Measurements from ENCODE around the gene WDR45B.

Gene WDR45B

GRCh38 chr17:82645516-82645915, 2.7 kb downstream of the WDR45B start:
- Histone ChIP-seq H3K36me3 (ENCODE audit: control insufficient read depth, insufficient read depth, low read length) (peaks cover 18% of the 10 kb centered on the region), H3K27ac (ENCODE audit: insufficient read depth, low read depth, low read length, poor library complexity, severe bottlenecking) (no peak overlapping the region), H3K4me1 (ENCODE audit: control insufficient read depth, insufficient read depth, low read length) (peaks cover 3% of the 10 kb centered on the region), H3K9me3 (ENCODE audit: control insufficient read depth, low read length) (no peaks in the 10 kb centered on the region), H3K4me3 (ENCODE audit: insufficient read depth, low read depth, low read length) (no peak overlapping the region), H3K27me3 (ENCODE audit: control insufficient read depth, insufficient read depth, low read length, poor library complexity, severe bottlenecking) (no peaks in the 10 kb centered on the region)
- WGBS, 2 experiments: 93 to 95% methylated on average over 4 of the region's 4 CpGs

- Histone ChIP-seq H3K36me3 (ENCODE audit: control insufficient read depth, insufficient read depth, low read length) (peaks cover 22% of the 10 kb centered on the region), H3K27me3 (ENCODE audit: control insufficient read depth, insufficient read depth, low read length, poor library complexity, severe bottlenecking) (no peaks in the 10 kb centered on the region), H3K4me1 (ENCODE audit: control insufficient read depth, insufficient read depth, low read length) (peaks cover 3% of the 10 kb centered on the region), H3K27ac (ENCODE audit: insufficient read depth, low read depth, low read length, poor library complexity, severe bottlenecking) (no peak overlapping the region), H3K4me3 (ENCODE audit: insufficient read depth, low read depth, low read length) (no peak overlapping the region), H3K9me3 (ENCODE audit: control insufficient read depth, low read length) (no peaks in the 10 kb centered on the region)
- WGBS, 2 experiments: 95% methylated on average over 5 of the region's 5 CpGs
These were observed 4.1 kb downstream of the WDR45B start for GRCh38 chr17:82644148-82644547.

GRCh38 chr17:82642022-82642421, 6.2 kb downstream of the WDR45B start:
- peaks cover 22% of the 10 kb centered on the region for H3K36me3 ChIP-seq (ENCODE audit: control insufficient read depth, insufficient read depth, low read length)

GRCh38 chr17:82640036-82640435, 8.2 kb downstream of the WDR45B start:
- Histone ChIP-seq H3K4me1 (ENCODE audit: control insufficient read depth, insufficient read depth, low read length) (no peaks in the 10 kb centered on the region), H3K4me3 (ENCODE audit: insufficient read depth, low read depth, low read length) (no peak overlapping the region), H3K27ac (ENCODE audit: insufficient read depth, low read depth, low read length, poor library complexity, severe bottlenecking) (no peak overlapping the region), H3K9me3 (ENCODE audit: control insufficient read depth, low read length) (no peaks in the 10 kb centered on the region), H3K27me3 (ENCODE audit: control insufficient read depth, insufficient read depth, low read length, poor library complexity, severe bottlenecking) (no peaks in the 10 kb centered on the region), H3K36me3 (ENCODE audit: control insufficient read depth, insufficient read depth, low read length) (peaks cover 22% of the 10 kb centered on the region)
- WGBS, 2 experiments: 95 to 97% methylated on average over 5 of the region's 5 CpGs

More at GRCh38 chr17:82642022-82642421, 6.2 kb downstream of the WDR45B start:
- H3K27ac ChIP-seq (ENCODE audit: insufficient read depth, low read depth, low read length, poor library complexity, severe bottlenecking): no peak overlapping the region
- no peak overlapping the region for H3K4me3 ChIP-seq (ENCODE audit: insufficient read depth, low read depth, low read length)
- WGBS, 2 experiments: 92 to 94% methylated on average over 14 of the region's 14 CpGs
- H3K27me3 ChIP-seq (ENCODE audit: control insufficient read depth, insufficient read depth, low read length, poor library complexity, severe bottlenecking): no peaks in the 10 kb centered on the region
- H3K9me3 ChIP-seq (ENCODE audit: control insufficient read depth, low read length): no peaks in the 10 kb centered on the region
- peaks cover 3% of the 10 kb centered on the region for H3K4me1 ChIP-seq (ENCODE audit: control insufficient read depth, insufficient read depth, low read length)

- Histone ChIP-seq H3K27me3 (ENCODE audit: control insufficient read depth, insufficient read depth, low read length, poor library complexity, severe bottlenecking) (no peaks in the 10 kb centered on the region), H3K4me3 (ENCODE audit: insufficient read depth, low read depth, low read length) (no peak overlapping the region), H3K27ac (ENCODE audit: insufficient read depth, low read depth, low read length, poor library complexity, severe bottlenecking) (no peak overlapping the region), H3K36me3 (ENCODE audit: control insufficient read depth, insufficient read depth, low read length) (peaks cover 22% of the 10 kb centered on the region), H3K9me3 (ENCODE audit: control insufficient read depth, low read length) (no peaks in the 10 kb centered on the region), H3K4me1 (ENCODE audit: control insufficient read depth, insufficient read depth, low read length) (no peaks in the 10 kb centered on the region)
- WGBS, 2 experiments: 92 to 95% methylated on average over 14 of the region's 14 CpGs
These were observed 8.6 kb downstream of the WDR45B start for GRCh38 chr17:82639628-82640027.

- H3K36me3 ChIP-seq (ENCODE audit: control insufficient read depth, insufficient read depth, low read length): peaks cover 19% of the 10 kb centered on the region
- H3K4me3 ChIP-seq (ENCODE audit: insufficient read depth, low read depth, low read length): no peak overlapping the region
- 85 to 92% methylated on average over 2 to 4 of the region's 5 CpGs for WGBS, 2 experiments
- H3K9me3 ChIP-seq (ENCODE audit: control insufficient read depth, low read length): no peaks in the 10 kb centered on the region
- no peaks in the 10 kb centered on the region for H3K27me3 ChIP-seq (ENCODE audit: control insufficient read depth, insufficient read depth, low read length, poor library complexity, severe bottlenecking)
- no peaks in the 10 kb centered on the region for H3K4me1 ChIP-seq (ENCODE audit: control insufficient read depth, insufficient read depth, low read length)
- no peak overlapping the region for H3K27ac ChIP-seq (ENCODE audit: insufficient read depth, low read depth, low read length, poor library complexity, severe bottlenecking)
These were observed 10.0 kb downstream of the WDR45B start for GRCh38 chr17:82638183-82638773.

- H3K4me1 ChIP-seq (ENCODE audit: control insufficient read depth, insufficient read depth, low read length): no peaks in the 10 kb centered on the region
- H3K27ac ChIP-seq (ENCODE audit: insufficient read depth, low read depth, low read length, poor library complexity, severe bottlenecking): no peak overlapping the region
- H3K36me3 ChIP-seq (ENCODE audit: control insufficient read depth, insufficient read depth, low read length): peaks cover 15% of the 10 kb centered on the region
- H3K27me3 ChIP-seq (ENCODE audit: control insufficient read depth, insufficient read depth, low read length, poor library complexity, severe bottlenecking): no peaks in the 10 kb centered on the region
- no peak overlapping the region for H3K4me3 ChIP-seq (ENCODE audit: insufficient read depth, low read depth, low read length)
- H3K9me3 ChIP-seq (ENCODE audit: control insufficient read depth, low read length): no peaks in the 10 kb centered on the region
- WGBS, 2 experiments: 95 to 96% methylated on average over 16 of the region's 16 CpGs
These were observed 11.3 kb downstream of the WDR45B start for GRCh38 chr17:82636626-82637598.

- peaks cover 10% of the 10 kb centered on the region for H3K36me3 ChIP-seq (ENCODE audit: control insufficient read depth, insufficient read depth, low read length)
These were observed 14.9 kb downstream of the WDR45B start for GRCh38 chr17:82633343-82633742.

GRCh38 chr17:82632451-82632850, 15.8 kb downstream of the WDR45B start:
- Histone ChIP-seq H3K4me3 (ENCODE audit: insufficient read depth, low read depth, low read length) (no peak overlapping the region), H3K4me1 (ENCODE audit: control insufficient read depth, insufficient read depth, low read length) (no peaks in the 10 kb centered on the region), H3K27ac (ENCODE audit: insufficient read depth, low read depth, low read length, poor library complexity, severe bottlenecking) (no peak overlapping the region), H3K36me3 (ENCODE audit: control insufficient read depth, insufficient read depth, low read length) (peaks cover 12% of the 10 kb centered on the region), H3K27me3 (ENCODE audit: control insufficient read depth, insufficient read depth, low read length, poor library complexity, severe bottlenecking) (no peaks in the 10 kb centered on the region), H3K9me3 (ENCODE audit: control insufficient read depth, low read length) (no peaks in the 10 kb centered on the region)
- 93% methylated on average over 8 of the region's 8 CpGs for WGBS, 2 experiments

More at GRCh38 chr17:82633343-82633742, 14.9 kb downstream of the WDR45B start:
- Histone ChIP-seq H3K4me1 (ENCODE audit: control insufficient read depth, insufficient read depth, low read length) (no peaks in the 10 kb centered on the region), H3K4me3 (ENCODE audit: insufficient read depth, low read depth, low read length) (no peak overlapping the region), H3K27me3 (ENCODE audit: control insufficient read depth, insufficient read depth, low read length, poor library complexity, severe bottlenecking) (no peaks in the 10 kb centered on the region), H3K27ac (ENCODE audit: insufficient read depth, low read depth, low read length, poor library complexity, severe bottlenecking) (no peak overlapping the region), H3K9me3 (ENCODE audit: control insufficient read depth, low read length) (no peaks in the 10 kb centered on the region)

- no peak overlapping the region for H3K4me3 ChIP-seq (ENCODE audit: insufficient read depth, low read depth, low read length)
- no peaks in the 10 kb centered on the region for H3K9me3 ChIP-seq (ENCODE audit: control insufficient read depth, low read length)
- peaks cover 16% of the 10 kb centered on the region for H3K36me3 ChIP-seq (ENCODE audit: control insufficient read depth, insufficient read depth, low read length)
- no peak overlapping the region for H3K27ac ChIP-seq (ENCODE audit: insufficient read depth, low read depth, low read length, poor library complexity, severe bottlenecking)
- H3K4me1 ChIP-seq (ENCODE audit: control insufficient read depth, insufficient read depth, low read length): no peaks in the 10 kb centered on the region
- H3K27me3 ChIP-seq (ENCODE audit: control insufficient read depth, insufficient read depth, low read length, poor library complexity, severe bottlenecking): no peaks in the 10 kb centered on the region
- 95 to 96% methylated on average over 6 of the region's 6 CpGs for WGBS, 2 experiments
These were observed 16.7 kb downstream of the WDR45B start for GRCh38 chr17:82631544-82631943.

All from ectodermal cell (in vitro differentiated cells).